Cardiac muscle cell (in vitro differentiated cells and primary cell): ENCODE data around the gene CHMP2B. TPM values are rescaled to one million over a fixed set of nuclear protein-coding genes. Genes with fewer than 3 reads are reported as not detected.

Experiments
- DNase-seq, 2 donors: peaks; one replicate each; pipeline versions ENCODE4 v3.0.0 to v3.0.0-alpha.2; 2010 to 2017; ENCODE audit warnings: low read depth in 1 of 2, low spot score in 1 of 2
- H3K27ac ChIP-seq: fragments of 200-600 bp; sonication (generic); 2 replicates; pipeline ENCODE4 v1.5.1; 2016
- H3K27me3 ChIP-seq: fragments of 200-600 bp; sonication (generic); 2 replicates; pipeline ENCODE4 v1.6.0; 2016; ENCODE audit warnings: control low read depth
- H3K36me3 ChIP-seq: fragments of 200-600 bp; sonication (generic); 2 replicates; pipeline ENCODE4 v1.5.1; 2016; ENCODE audit warnings: control low read depth
- H3K4me1 ChIP-seq: fragments of 200-600 bp; sonication (generic); 2 replicates; pipeline ENCODE4 v1.8.1; 2017; ENCODE audit warnings: low read depth, mild to moderate bottlenecking, mixed run types
- H3K4me3 ChIP-seq: fragments of 200-600 bp; sonication (generic); 2 replicates; pipeline ENCODE4 v1.5.1; 2016; ENCODE audit warnings: mild to moderate bottlenecking
- H3K9me3 ChIP-seq: fragments of 200-600 bp; sonication (generic); 2 replicates; pipeline ENCODE4 v1.5.1; 2017; ENCODE audit warnings: low read depth, mild to moderate bottlenecking, control low read depth
- polyA plus RNA-seq: library from polyadenylated mRNA; unstranded; fragments of >200 nt; fragmentation: Nextera tagmentation; extraction: Ambion mirVana; gene quantifications from 2 replicates; pipeline ENCODE4 v1.2.1, GENCODE V29; 2016
- total RNA-seq: library from RNA; depleted of rRNA; stranded (reverse); fragments of >200 nt; gene quantifications from 2 replicates; pipeline ENCODE4 v1.2.3, GENCODE V29; 2016
- TF ChIP-seq, protein P1 (sequence below): IDR thresholded peaks from 2 replicates; pipeline ENCODE4 v1.5.1; 2012; ENCODE audit warnings: low read depth, mild to moderate bottlenecking, low read length

The CHMP2B gene
- total and polyA plus RNA-seq, 2 experiments from 2014 or later, result 20.0 to 60.2 TPM

GRCh38 chr3:87227835-87228144 lies 681 bp downstream of the CHMP2B start:
- Histone ChIP-seq H3K27me3 (no peaks in the 10 kb centered on the region), H3K9me3 (no peaks in the 10 kb centered on the region), H3K4me3 (peak overlapping the region; percentile 90), H3K36me3 (no peaks in the 10 kb centered on the region), H3K27ac (peak overlapping the region; percentile 97), H3K4me1 (no peaks in the 10 kb centered on the region)
- TF ChIP-seq, protein P1, sequence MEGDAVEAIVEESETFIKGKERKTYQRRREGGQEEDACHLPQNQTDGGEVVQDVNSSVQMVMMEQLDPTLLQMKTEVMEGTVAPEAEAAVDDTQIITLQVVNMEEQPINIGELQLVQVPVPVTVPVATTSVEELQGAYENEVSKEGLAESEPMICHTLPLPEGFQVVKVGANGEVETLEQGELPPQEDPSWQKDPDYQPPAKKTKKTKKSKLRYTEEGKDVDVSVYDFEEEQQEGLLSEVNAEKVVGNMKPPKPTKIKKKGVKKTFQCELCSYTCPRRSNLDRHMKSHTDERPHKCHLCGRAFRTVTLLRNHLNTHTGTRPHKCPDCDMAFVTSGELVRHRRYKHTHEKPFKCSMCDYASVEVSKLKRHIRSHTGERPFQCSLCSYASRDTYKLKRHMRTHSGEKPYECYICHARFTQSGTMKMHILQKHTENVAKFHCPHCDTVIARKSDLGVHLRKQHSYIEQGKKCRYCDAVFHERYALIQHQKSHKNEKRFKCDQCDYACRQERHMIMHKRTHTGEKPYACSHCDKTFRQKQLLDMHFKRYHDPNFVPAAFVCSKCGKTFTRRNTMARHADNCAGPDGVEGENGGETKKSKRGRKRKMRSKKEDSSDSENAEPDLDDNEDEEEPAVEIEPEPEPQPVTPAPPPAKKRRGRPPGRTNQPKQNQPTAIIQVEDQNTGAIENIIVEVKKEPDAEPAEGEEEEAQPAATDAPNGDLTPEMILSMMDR, result no peak
- DNase-seq, result no peak

DNA sequence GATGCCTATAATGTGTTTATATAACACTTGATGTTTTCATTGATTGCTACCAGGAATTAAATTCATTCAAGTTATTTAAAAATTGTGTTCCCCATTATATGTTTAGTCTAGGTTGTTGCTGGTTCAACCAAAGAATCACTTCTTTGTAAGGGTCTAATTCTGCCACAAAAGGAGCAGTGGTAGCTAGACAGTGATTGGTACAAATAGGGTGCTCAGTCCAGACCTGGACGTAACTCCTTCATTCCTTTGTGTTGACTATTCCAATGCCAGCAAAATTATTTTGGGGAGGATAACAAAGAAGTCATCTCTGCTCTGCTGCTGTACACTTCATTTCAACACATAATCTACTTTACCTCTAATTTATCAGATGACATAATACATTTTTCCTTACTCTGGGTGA lies 1.2 kb downstream of the CHMP2B start:
- no peaks in the 10 kb centered on the region for H3K4me1 ChIP-seq
- DNase-seq, result peak in 1 of 2 donors; percentile 27
- H3K9me3 ChIP-seq, result no peaks in the 10 kb centered on the region
- peak overlapping the region; percentile 90 for H3K4me3 ChIP-seq
- H3K27me3 ChIP-seq, result no peaks in the 10 kb centered on the region
- TF ChIP-seq, protein P1, result no peak
- H3K27ac ChIP-seq, result no peak overlapping the region
- no peaks in the 10 kb centered on the region for H3K36me3 ChIP-seq

GRCh38 chr3:87229113-87229512 lies 2.0 kb downstream of the CHMP2B start:
- H3K4me1 ChIP-seq, result no peaks in the 10 kb centered on the region
- no peaks in the 10 kb centered on the region for H3K27me3 ChIP-seq
- no peaks in the 10 kb centered on the region for H3K36me3 ChIP-seq
- no peak overlapping the region for H3K27ac ChIP-seq
- H3K4me3 ChIP-seq, result no peak overlapping the region
- DNase-seq, result no peak
- TF ChIP-seq, protein P1, result no peak
- H3K9me3 ChIP-seq, result no peaks in the 10 kb centered on the region

- no peaks in the 10 kb centered on the region for H3K27me3 ChIP-seq
- no peaks in the 10 kb centered on the region for H3K4me1 ChIP-seq
- H3K36me3 ChIP-seq, result no peaks in the 10 kb centered on the region
- TF ChIP-seq, protein P1, result no peak
- no peaks in the 10 kb centered on the region for H3K9me3 ChIP-seq
- no peak overlapping the region for H3K4me3 ChIP-seq
- H3K27ac ChIP-seq, result no peak overlapping the region
- no peak for DNase-seq
These were observed 6.7 kb downstream of the CHMP2B start for GRCh38 chr3:87233805-87234204.

DNA sequence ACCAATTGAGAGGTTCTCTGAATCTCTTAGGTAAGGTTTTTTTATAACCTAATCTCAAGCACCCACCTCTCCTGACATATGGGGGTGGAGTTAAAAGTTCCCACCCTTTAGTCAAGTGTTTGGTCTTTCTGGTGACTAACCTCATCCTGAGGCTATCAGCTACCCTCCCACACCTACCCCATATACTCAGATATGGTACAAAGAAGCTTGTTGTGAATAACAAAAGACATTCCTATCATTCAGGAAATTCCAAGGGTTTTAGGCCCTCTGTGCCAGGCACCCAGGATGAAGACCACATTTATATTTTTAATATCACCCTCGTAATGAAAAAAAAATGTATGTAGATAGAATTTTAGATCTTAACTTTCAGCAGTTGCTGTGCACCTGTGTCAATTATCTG lies 9.0 kb downstream of the CHMP2B start:
- no peaks in the 10 kb centered on the region for H3K27me3 ChIP-seq
- DNase-seq, result no peak
- TF ChIP-seq, protein P1, result no peak
- no peak overlapping the region for H3K27ac ChIP-seq
- H3K9me3 ChIP-seq, result no peaks in the 10 kb centered on the region
- no peaks in the 10 kb centered on the region for H3K4me1 ChIP-seq
- peaks cover 8% of the 10 kb centered on the region for H3K36me3 ChIP-seq
- H3K4me3 ChIP-seq, result no peak overlapping the region

GRCh38 chr3:87246662-87247429 lies 19.7 kb downstream of the CHMP2B start:
- Histone ChIP-seq H3K27me3 (no peaks in the 10 kb centered on the region), H3K4me1 (peaks cover 4% of the 10 kb centered on the region), H3K27ac (no peak overlapping the region), H3K36me3 (peaks cover 36% of the 10 kb centered on the region), H3K4me3 (no peak overlapping the region), H3K9me3 (no peaks in the 10 kb centered on the region)
- no peak for DNase-seq
- TF ChIP-seq, protein P1, result no peak
